Fibroblast of peridontal ligament (primary cell): ENCODE results near the gene ENPP7.

Experiments
- DNase-seq: peaks from one replicate; pipeline ENCODE4 v3.0.0-alpha.2; 2010; ENCODE audit errors: extremely low read depth

The ENPP7 gene, protein sequence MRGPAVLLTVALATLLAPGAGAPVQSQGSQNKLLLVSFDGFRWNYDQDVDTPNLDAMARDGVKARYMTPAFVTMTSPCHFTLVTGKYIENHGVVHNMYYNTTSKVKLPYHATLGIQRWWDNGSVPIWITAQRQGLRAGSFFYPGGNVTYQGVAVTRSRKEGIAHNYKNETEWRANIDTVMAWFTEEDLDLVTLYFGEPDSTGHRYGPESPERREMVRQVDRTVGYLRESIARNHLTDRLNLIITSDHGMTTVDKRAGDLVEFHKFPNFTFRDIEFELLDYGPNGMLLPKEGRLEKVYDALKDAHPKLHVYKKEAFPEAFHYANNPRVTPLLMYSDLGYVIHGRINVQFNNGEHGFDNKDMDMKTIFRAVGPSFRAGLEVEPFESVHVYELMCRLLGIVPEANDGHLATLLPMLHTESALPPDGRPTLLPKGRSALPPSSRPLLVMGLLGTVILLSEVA

DNA sequence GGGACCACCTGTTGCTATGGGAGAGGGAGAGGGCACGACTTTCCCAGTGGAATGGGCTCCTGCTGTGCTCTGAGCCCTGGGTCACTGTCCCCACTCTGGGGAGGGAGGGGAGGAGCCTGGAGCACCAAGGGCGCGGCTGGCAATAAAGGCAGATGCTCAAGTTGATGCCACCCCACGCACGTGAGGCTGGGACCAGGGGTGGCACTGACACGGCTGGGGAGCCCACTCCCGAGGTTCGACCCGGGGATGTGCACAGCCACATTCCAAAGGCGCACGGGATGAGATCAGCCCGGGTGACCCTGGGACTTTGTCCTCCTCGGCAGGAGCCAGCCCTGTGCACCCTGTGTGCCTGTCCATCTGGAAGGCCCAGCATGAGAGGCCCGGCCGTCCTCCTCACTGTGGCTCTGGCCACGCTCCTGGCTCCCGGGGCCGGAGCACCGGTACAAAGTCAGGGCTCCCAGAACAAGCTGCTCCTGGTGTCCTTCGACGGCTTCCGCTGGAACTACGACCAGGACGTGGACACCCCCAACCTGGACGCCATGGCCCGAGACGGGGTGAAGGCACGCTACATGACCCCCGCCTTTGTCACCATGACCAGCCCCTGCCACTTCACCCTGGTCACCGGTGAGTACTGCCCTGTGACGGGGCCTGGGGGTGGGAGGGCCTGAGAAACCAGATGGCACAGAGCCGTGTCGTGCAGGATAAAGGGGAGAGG, at the start of gene ENPP7:
Gene ENPP7, plus strand, starts transcription at position 175 of the 715 bp plus-strand sequence. Its CDS starts 197 bp downstream, at position 372.
- DNase-seq, result no peak

- no peak for DNase-seq
Observed at GRCh38 chr17:79681101-79681621, 49.6 kb upstream of the ENPP7 start.

DNA sequence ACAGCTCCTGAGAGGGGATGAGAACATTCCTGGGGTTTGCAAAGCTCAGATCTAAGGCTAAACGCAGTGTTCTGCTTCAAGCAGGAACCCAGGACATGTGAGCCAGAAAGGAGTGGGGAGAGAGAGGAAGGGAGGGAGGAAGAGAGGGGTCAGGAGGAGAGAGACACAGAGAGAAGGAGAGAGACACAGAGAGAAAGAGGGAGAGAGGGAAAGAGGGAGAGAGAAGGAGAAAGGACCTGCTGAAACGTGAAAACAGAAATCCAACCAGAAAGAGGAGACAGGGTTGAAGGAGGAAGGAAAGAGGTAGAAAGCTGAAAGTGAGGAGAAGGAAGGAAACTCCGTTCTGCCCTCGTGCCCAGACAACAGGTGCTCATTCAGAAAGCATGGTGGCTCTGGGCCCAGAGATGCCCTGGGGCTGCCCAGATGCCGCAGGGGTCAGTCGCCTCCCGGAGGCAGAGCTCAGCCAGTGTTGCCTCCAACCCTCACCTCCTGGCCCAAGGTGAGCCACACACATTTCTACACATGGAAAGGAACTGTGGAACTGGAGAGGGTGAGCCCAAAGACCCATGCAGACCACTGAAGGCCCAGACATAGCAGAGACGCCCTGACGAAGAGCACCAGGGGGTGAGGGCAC, 49.0 kb upstream of the ENPP7 start:
- no peak for DNase-seq

DNA sequence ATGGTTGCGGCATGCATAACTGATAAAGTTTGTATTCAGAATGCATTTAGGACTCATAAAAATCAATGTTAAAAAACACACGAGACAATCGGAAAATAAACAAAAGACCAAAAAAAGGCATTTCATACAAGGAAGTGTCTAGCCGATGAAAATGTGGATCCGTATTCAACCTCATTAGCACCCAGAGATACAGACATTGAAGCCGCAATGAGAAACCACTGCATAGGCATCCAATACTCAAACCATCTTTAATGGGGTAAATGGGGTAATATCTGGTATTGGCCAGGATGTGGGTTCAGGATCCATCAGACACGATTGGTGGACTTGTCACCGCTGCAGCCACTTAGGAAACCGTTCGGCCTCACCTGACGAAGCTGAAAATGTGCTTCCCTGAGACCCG, 47.4 kb upstream of the ENPP7 start:
- DNase-seq, result no peak

DNA sequence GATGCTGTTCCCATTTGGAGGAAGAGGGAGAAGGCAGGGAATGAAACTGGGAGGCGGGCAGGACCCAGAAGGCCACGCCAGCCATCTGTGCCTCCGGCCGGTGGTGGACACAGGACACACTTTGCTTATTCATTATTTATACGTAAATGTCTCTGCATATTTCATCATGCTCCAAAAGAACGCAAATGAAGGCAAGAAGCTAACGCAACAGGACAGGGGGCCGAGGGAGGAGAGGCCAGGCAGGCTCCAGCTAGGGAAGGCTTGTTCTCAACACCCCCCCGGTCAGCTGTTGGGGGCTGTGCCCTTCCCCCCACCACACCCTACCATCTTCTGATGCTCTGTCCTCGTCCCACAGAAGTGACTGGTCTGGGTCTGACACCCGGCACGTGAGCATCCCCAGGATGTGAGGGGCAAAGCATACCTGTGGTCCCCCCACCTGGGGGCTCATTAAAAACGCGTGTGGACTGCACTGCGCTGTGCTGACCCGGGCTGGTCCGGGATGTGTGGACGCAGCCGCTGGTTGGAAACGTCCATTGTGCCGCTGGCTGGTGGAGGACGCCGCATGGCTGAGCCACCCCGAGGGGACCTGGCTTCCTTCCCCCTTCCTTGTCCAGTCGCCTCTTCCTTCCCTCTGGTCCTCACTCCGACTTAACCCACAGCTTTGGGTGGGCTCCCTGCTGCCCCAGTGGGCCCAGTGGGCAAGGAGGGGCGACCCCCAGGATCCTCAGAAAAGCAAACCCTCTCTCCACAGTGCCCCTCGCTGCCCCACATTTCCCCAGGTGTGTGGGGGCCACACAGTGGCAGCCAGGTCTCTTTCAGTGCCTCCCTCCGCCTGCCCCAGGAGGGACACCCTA, 46.4 kb upstream of the ENPP7 start:
- no peak for DNase-seq

DNA sequence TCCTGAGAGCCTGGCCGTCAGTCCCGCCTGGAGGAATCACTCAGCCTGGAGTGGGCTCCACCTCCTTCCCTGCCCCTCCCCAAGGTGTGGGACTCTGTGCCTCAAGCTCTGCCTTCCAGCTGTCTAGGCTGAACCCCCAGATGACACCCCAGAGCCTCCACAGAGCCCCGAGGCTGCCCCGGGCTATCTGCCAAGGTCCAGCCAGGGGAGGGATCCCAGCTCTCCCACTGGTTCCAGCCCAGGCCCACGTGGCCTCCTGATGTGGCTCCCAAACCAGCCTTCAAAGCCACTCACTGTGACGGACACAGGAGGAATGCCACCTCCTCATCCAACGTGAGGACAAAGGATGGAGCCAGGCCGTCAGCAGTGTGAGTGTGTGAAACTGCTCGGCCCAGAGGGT, 45.6 kb upstream of the ENPP7 start:
- no peak for DNase-seq

DNA sequence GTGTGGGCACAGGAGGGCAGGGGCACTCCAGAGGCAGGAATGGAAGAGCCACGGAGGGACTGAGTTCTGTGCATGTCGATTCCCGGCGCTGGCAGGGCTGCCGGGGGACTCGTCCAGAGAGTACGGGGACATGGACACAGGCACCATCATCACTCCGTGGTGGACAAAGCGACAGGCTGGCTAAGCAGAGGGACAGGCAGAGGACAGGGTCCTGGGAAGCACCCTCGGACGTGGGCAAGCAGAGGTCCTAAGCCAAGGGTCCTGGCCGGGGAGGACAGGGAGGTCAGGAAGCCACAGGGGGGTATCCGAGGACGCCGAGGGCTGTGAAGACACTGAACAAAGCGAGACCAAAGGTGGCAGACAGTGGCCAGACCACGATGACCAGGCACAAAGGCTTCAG, 44.3 kb upstream of the ENPP7 start:
- no peak for DNase-seq

GRCh38 chr17:79690466-79690865, 40.3 kb upstream of the ENPP7 start:
- no peak for DNase-seq

- no peak for DNase-seq
Observed at GRCh38 chr17:79690988-79691836, 39.5 kb upstream of the ENPP7 start.

- DNase-seq, result peak; percentile 3
Observed at GRCh38 chr17:79691931-79692330, 38.8 kb upstream of the ENPP7 start.

DNA sequence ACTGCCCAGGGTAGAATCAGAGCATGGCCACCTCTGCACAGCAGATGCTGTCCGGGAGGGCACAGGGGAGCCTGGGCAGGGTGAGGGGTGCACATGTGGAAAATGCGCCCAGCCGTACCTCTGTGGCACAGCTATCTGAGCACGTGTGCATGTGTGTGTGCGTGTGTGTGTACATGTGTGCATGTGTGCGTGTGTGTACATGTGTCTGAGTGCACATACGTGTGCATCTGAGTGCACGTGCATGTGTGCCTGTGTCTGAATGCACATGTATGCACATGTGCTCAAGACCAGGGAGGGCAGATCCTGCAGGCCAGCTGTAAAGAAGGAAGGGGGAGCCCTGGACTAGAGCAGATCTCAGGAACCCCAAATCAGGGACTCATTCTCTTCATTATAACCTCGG, 37.3 kb upstream of the ENPP7 start:
- no peak for DNase-seq

GRCh38 chr17:79695293-79695790, 35.4 kb upstream of the ENPP7 start:
- no peak for DNase-seq

DNA sequence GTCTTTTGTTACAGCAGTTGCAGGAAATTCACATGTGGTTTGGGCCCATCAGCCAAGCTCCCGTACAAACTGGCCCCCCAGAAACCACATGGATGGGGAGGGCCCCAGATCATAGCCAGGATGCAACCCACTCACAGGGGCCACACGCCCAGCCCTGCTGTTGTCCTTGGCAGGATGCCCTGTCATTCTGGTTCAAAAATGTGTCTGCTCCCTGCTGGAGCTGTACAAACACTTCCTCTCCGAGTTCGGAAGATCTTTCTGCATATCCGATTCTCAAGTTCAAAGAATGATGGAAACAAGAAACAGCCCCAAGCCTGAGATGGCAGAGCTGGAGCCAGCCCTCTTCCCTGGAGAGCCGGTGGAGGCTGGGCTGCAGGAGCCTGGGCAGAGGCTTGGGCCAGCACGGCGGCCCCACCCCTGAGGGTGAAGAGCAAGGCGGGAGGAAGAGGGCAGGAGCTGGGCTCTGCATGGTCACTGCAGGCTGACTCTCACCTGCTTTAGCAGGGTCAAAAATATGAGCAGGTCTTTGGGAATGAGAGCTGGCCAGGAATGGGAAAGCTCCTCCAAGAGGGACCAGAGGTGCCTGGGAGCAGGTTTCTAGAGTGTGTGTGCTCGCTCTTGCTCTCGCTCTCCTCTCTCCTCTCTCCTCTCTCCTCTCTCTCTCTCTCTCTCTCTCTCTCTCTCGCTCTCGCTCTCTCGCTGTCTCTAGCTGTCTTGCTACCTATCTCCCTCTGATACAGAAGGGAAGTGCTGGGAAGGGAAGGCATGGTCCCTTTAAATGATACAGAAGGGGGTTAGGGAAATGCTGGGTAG, 34.7 kb upstream of the ENPP7 start:
- peak; percentile 5 for DNase-seq

- DNase-seq, result no peak
Observed at GRCh38 chr17:79696610-79696982, 34.1 kb upstream of the ENPP7 start.

DNA sequence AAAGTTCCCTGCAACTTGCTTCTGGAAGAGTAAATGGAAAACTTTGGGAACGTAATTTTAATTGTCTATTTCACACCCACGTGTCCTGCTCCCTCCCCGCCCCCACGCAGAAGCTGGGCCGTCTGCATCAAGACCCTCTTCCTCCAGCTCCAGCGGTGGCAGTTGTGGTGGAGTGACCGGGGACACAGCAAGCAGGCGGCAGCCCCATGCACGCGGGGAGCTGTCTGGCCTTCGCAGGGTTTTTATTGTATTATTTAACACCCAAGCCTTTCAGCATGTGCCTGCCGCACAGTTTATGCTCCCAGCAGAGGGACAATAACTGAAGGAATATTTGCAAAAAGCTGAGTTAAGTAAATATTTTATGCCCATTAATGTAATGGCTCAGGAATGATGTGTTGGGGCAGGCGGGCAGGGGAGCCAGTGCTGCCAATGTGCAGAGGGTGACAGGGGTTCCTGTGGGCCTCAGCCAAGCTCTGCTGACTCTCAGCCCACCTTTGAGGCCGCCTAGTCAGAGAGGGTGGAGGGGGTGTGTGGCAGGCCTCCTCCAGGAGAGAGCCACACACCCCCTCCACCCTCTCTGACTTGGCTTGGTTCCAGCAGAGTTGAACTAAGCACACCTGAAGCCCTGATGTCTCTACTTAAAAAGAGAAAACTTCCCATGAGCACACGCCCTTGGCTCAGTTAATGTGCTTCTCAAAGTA, 32.4 kb upstream of the ENPP7 start:
- no peak for DNase-seq

GRCh38 chr17:79699386-79700036, 31.2 kb upstream of the ENPP7 start:
- DNase-seq, result no peak

GRCh38 chr17:79700592-79700991, 30.2 kb upstream of the ENPP7 start:
- DNase-seq, result no peak

DNA sequence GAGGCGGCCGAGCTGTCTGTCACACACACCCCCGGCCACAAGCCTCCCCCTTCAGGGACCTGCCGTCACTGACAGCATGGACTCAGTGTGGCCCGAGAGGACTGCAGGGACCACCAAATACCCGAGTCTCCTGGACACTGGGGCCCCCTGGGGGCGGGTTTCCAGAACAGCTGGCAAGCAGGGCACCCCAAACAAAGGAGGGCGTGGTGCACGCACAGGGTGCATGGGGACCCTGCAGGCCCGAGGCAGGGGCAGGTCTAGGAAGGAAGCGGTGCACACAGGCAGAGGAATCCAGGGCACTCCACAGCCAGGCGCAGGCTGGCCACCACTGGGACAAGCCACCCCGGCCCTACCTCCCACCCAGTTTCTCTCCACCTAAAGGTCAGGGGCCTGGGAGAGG, 28.7 kb upstream of the ENPP7 start:
- DNase-seq, result no peak
